ENCODE results near the gene PAPOLG.

The PAPOLG gene

GRCh38 chr2:60834270-60834717 lies 78.2 kb downstream of the PAPOLG start:
- in situ Hi-C loops (cut with MboI; ENCODE audit: low pct_unique_long_range_greater_than_20kb, low sequenced_read_pairs, unreplicated experiment) = no loop called here
- DNase-seq (ENCODE audit: low spot score) = peak; percentile 53
- TF ChIP-seq, protein P1, sequence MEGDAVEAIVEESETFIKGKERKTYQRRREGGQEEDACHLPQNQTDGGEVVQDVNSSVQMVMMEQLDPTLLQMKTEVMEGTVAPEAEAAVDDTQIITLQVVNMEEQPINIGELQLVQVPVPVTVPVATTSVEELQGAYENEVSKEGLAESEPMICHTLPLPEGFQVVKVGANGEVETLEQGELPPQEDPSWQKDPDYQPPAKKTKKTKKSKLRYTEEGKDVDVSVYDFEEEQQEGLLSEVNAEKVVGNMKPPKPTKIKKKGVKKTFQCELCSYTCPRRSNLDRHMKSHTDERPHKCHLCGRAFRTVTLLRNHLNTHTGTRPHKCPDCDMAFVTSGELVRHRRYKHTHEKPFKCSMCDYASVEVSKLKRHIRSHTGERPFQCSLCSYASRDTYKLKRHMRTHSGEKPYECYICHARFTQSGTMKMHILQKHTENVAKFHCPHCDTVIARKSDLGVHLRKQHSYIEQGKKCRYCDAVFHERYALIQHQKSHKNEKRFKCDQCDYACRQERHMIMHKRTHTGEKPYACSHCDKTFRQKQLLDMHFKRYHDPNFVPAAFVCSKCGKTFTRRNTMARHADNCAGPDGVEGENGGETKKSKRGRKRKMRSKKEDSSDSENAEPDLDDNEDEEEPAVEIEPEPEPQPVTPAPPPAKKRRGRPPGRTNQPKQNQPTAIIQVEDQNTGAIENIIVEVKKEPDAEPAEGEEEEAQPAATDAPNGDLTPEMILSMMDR (IDR thresholded peaks at IDR 0.05; ENCODE audit: extremely low read depth, insufficient read depth, missing control alignments) = no peak

DNA sequence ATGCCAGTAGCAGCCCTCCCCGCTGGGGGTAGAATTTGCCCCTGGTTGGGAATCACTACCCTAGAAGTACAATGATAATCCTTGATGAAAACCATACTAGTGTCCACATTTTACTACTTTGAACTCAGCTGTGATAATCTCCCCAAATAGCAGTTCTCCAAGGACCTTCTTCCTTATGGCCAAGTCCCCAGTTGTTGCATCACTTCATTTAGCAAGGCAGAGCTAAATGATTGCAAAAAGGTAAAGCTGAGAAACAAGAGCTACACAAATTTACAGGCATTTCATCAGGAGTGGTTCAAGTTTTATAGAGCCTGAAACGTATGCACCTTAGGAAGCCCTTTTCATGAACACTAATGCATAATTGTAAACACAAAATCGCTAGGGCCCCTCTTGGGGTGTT lies 80.4 kb downstream of the PAPOLG start:
- TF ChIP-seq, protein P1 (IDR thresholded peaks at IDR 0.05; ENCODE audit: extremely low read depth, insufficient read depth, missing control alignments) = no peak
- DNase-seq (ENCODE audit: low spot score) = no peak
- in situ Hi-C loops (cut with MboI; ENCODE audit: low pct_unique_long_range_greater_than_20kb, low sequenced_read_pairs, unreplicated experiment) = no loop called here

GRCh38 chr2:60837123-60837522 lies 81.1 kb downstream of the PAPOLG start:
- TF ChIP-seq, protein P1 (IDR thresholded peaks at IDR 0.05; ENCODE audit: extremely low read depth, insufficient read depth, missing control alignments) = no peak
- in situ Hi-C loops (cut with MboI; ENCODE audit: low pct_unique_long_range_greater_than_20kb, low sequenced_read_pairs, unreplicated experiment) = no loop called here
- DNase-seq (ENCODE audit: low spot score) = no peak

GRCh38 chr2:60838481-60838880 lies 82.4 kb downstream of the PAPOLG start:
- in situ Hi-C loops (cut with MboI; ENCODE audit: low pct_unique_long_range_greater_than_20kb, low sequenced_read_pairs, unreplicated experiment) = no loop called here

GRCh38 chr2:60839126-60839813 lies 83.2 kb downstream of the PAPOLG start:
- in situ Hi-C loops (cut with MboI; ENCODE audit: low pct_unique_long_range_greater_than_20kb, low sequenced_read_pairs, unreplicated experiment) = no loop called here
- TF ChIP-seq, protein P1 (IDR thresholded peaks at IDR 0.05; ENCODE audit: extremely low read depth, insufficient read depth, missing control alignments) = peak; percentile 39
- peak; percentile 42 for DNase-seq (ENCODE audit: low spot score)

More at GRCh38 chr2:60838481-60838880, 82.4 kb downstream of the PAPOLG start:
- DNase-seq (ENCODE audit: low spot score) = no peak
- TF ChIP-seq, protein P1 (IDR thresholded peaks at IDR 0.05; ENCODE audit: extremely low read depth, insufficient read depth, missing control alignments) = no peak

- TF ChIP-seq, protein P1 (IDR thresholded peaks at IDR 0.05; ENCODE audit: extremely low read depth, insufficient read depth, missing control alignments) = no peak
- in situ Hi-C loops (cut with MboI; ENCODE audit: low pct_unique_long_range_greater_than_20kb, low sequenced_read_pairs, unreplicated experiment) = no loop called here
- no peak for DNase-seq (ENCODE audit: low spot score)
Measured at GRCh38 chr2:60840880-60841279, 84.8 kb downstream of the PAPOLG start.
